Stimulated activated naive CD8-positive, alpha-beta T cell treated with anti-CD3 and anti-CD28 coated beads, Interleukin-15, amount 100 ng/mL, for 72 hours (primary cell): ENCODE measurements around the gene CDY2A.
"Not testable (repeated sequence)": the region's sequence is repeated elsewhere in the genome, so short reads cannot be mapped to it uniquely, and the experiment has no call there.

ENCODE experiments used
- ATAC-seq: fragments of 150-1000 bp; cut with Tn5 transposase; 2 replicates; pipeline ENCODE4 v1.10.0; 2021; ENCODE audit warnings: mild to moderate bottlenecking, moderate library complexity
- DNase-seq, 2 donors: peaks; one replicate each; pipeline ENCODE4 v3.0.0; 2021 to 2022
- H3K27ac Mint-ChIP-seq, 2 donors: one replicate each; pipeline ENCODE4 v1.8.0; 2022; ENCODE audit warnings: mild to moderate bottlenecking in 2 of 2, mixed read lengths in 2 of 2, moderate library complexity in 2 of 2
- H3K27me3 Mint-ChIP-seq: one replicate; pipeline ENCODE4 v1.8.0; 2022; ENCODE audit warnings: mixed read lengths
- H3K4me1 Mint-ChIP-seq: one replicate; pipeline ENCODE4 v1.8.0; 2022; ENCODE audit warnings: mild to moderate bottlenecking, mixed read lengths
- H3K4me3 Mint-ChIP-seq, 2 donors: one replicate each; pipeline ENCODE4 v1.8.0; 2022; ENCODE audit warnings: mild to moderate bottlenecking in 2 of 2, mixed read lengths in 2 of 2, moderate library complexity in 1 of 2
- H3K9me3 Mint-ChIP-seq, 2 donors: one replicate each; pipeline ENCODE4 v1.8.0; 2022; ENCODE audit warnings: mixed read lengths in 2 of 2

Gene CDY2A

GRCh38 chrY:18025487-18025886 is at the start of gene CDY2A:
TSS of gene CDY2A (plus strand) at chrY:18025787. CDS start at chrY:18026115, 328 bp downstream.
- not testable (repeated sequence) for H3K4me3 Mint-ChIP-seq, ATAC-seq, H3K27ac Mint-ChIP-seq, H3K27me3 Mint-ChIP-seq, DNase-seq, H3K4me1 Mint-ChIP-seq, H3K9me3 Mint-ChIP-seq

- DNase-seq, ATAC-seq, H3K4me3 Mint-ChIP-seq, H3K27me3 Mint-ChIP-seq, H3K4me1 Mint-ChIP-seq, H3K27ac Mint-ChIP-seq, H3K9me3 Mint-ChIP-seq: not testable (repeated sequence)
Measured at GRCh38 chrY:17997586-17997985, 28.0 kb upstream of the CDY2A start.

- H3K9me3 Mint-ChIP-seq, H3K4me1 Mint-ChIP-seq, H3K27me3 Mint-ChIP-seq, ATAC-seq, H3K27ac Mint-ChIP-seq, H3K4me3 Mint-ChIP-seq, DNase-seq: not testable (repeated sequence)
Measured at GRCh38 chrY:17998266-17998665, 27.3 kb upstream of the CDY2A start.

- not testable (repeated sequence) for H3K4me3 Mint-ChIP-seq, H3K9me3 Mint-ChIP-seq, ATAC-seq, H3K27me3 Mint-ChIP-seq, H3K27ac Mint-ChIP-seq, DNase-seq, H3K4me1 Mint-ChIP-seq
Measured at GRCh38 chrY:18023897-18024296, 1.7 kb upstream of the CDY2A start.

- H3K27ac Mint-ChIP-seq, DNase-seq, H3K9me3 Mint-ChIP-seq, H3K27me3 Mint-ChIP-seq, H3K4me1 Mint-ChIP-seq, ATAC-seq, H3K4me3 Mint-ChIP-seq: not testable (repeated sequence)
Measured at GRCh38 chrY:18028845-18029244, 3.3 kb downstream of the CDY2A start.

- H3K4me3 Mint-ChIP-seq, H3K4me1 Mint-ChIP-seq, ATAC-seq, H3K9me3 Mint-ChIP-seq, H3K27ac Mint-ChIP-seq, H3K27me3 Mint-ChIP-seq, DNase-seq: not testable (repeated sequence)
Measured at GRCh38 chrY:18030178-18030577, 4.6 kb downstream of the CDY2A start.

- not testable (repeated sequence) for H3K27ac Mint-ChIP-seq, H3K4me3 Mint-ChIP-seq, ATAC-seq, DNase-seq, H3K4me1 Mint-ChIP-seq, H3K9me3 Mint-ChIP-seq, H3K27me3 Mint-ChIP-seq
Measured at GRCh38 chrY:18034100-18034814, 8.7 kb downstream of the CDY2A start.

GRCh38 chrY:18034864-18035263 is 9.3 kb downstream of the CDY2A start:
- H3K9me3 Mint-ChIP-seq, H3K4me1 Mint-ChIP-seq, DNase-seq, H3K4me3 Mint-ChIP-seq, ATAC-seq, H3K27ac Mint-ChIP-seq, H3K27me3 Mint-ChIP-seq: not testable (repeated sequence)

- not testable (repeated sequence) for H3K4me3 Mint-ChIP-seq, H3K4me1 Mint-ChIP-seq, H3K9me3 Mint-ChIP-seq, H3K27ac Mint-ChIP-seq, DNase-seq, H3K27me3 Mint-ChIP-seq, ATAC-seq
Measured at GRCh38 chrY:18044990-18045389, 19.4 kb downstream of the CDY2A start.

- H3K4me1 Mint-ChIP-seq, H3K27me3 Mint-ChIP-seq, ATAC-seq, H3K4me3 Mint-ChIP-seq, DNase-seq, H3K9me3 Mint-ChIP-seq, H3K27ac Mint-ChIP-seq: not testable (repeated sequence)
Measured at GRCh38 chrY:18048149-18049040, 22.8 kb downstream of the CDY2A start.

- not testable (repeated sequence) for H3K9me3 Mint-ChIP-seq, H3K27ac Mint-ChIP-seq, H3K4me3 Mint-ChIP-seq, H3K4me1 Mint-ChIP-seq, DNase-seq, H3K27me3 Mint-ChIP-seq, ATAC-seq
Measured at GRCh38 chrY:18049061-18049460, 23.5 kb downstream of the CDY2A start.

GRCh38 chrY:18056473-18056872 is 30.9 kb downstream of the CDY2A start:
- H3K4me1 Mint-ChIP-seq, H3K27me3 Mint-ChIP-seq, DNase-seq, H3K27ac Mint-ChIP-seq, H3K4me3 Mint-ChIP-seq, H3K9me3 Mint-ChIP-seq, ATAC-seq: not testable (repeated sequence)

GRCh38 chrY:18073464-18073863 is 47.9 kb downstream of the CDY2A start:
- H3K27ac Mint-ChIP-seq, H3K9me3 Mint-ChIP-seq, H3K4me3 Mint-ChIP-seq, H3K27me3 Mint-ChIP-seq, DNase-seq, ATAC-seq, H3K4me1 Mint-ChIP-seq: not testable (repeated sequence)
